HG03135 (cell line): ENCODE data around the gene GMPPB.
"Not testable (repeated sequence)": the region's sequence is repeated elsewhere in the genome, so short reads cannot be mapped to it uniquely, and the experiment has no call there.

Experiments
- ATAC-seq: cut with Tn5 transposase; IDR thresholded peaks from one replicate; pipeline ENCODE4 v1.9.1; 2021; ENCODE audit warnings: mild to moderate bottlenecking, moderate library complexity; ENCODE audit not compliant: unreplicated experiment

GMPPB gene

DNA sequence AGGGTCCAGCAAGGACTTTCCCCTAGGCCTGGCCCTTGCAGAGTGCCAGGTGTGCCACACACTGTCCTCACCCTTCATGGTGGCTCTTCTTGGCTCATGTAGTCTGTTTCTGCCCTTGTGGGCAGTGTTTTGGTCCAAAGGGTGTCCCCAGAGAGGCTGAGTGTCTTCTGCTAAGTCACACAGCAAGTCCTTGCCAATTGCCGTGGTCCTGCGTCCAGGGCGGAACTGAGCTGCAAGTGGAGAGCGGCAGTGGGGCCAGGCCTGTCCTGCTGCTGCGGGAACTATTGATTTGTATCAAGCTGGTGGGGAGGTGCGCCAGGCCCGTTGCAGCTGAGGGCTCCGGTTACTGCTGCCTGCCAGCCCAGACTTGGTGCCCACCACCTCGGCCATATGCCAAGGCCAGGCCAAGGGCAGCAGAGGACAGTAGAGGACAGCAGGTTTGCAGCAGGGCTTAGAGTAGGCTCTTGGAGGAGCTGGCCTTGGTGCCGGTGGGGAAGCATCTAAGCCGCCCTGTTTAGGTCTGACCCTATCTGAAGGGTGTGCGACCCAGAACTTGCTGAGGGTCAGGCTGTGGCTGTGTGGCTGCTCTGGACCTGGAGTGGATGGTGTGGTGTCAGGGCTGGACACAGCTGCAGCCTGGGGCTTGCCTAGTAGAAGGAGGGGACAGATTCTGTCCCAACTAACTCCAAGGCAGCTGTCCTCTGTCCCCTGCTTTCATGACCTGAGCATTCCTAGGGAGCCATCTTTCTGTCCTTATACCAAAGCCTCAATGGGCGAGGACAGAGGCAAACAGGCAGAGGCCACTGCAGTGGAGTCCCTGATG is 8.8 kb downstream of the GMPPB start:
- ATAC-seq: no peak

- ATAC-seq: no peak
Observed at GRCh38 chr3:49713336-49714105, 10.2 kb downstream of the GMPPB start.

- no peak for ATAC-seq
Observed at GRCh38 chr3:49712631-49713317, 11.0 kb downstream of the GMPPB start.

GRCh38 chr3:49712166-49712565 is 11.6 kb downstream of the GMPPB start:
- ATAC-seq: no peak

DNA sequence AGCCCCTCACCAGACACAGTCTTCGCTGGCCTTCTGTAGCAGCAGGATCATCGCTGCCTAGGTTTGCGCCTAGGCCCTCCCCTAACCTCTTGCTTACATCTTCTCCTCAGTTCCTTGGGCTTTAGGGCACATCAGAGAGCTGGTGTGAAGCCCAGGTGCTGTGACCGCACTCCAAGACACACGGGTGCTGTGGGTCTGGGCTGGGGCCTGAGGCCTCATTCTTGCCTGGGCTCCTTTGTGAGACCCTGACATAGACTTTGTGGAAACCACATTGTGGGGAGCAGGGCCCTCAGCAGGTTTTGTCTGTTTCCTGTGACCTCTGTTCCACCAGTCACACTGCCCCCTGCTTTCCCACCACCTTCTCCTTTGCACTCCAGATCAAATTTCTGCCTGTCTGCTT is 12.3 kb downstream of the GMPPB start:
- no peak for ATAC-seq

- ATAC-seq: no peak
Observed at GRCh38 chr3:49709852-49710251, 13.9 kb downstream of the GMPPB start.

DNA sequence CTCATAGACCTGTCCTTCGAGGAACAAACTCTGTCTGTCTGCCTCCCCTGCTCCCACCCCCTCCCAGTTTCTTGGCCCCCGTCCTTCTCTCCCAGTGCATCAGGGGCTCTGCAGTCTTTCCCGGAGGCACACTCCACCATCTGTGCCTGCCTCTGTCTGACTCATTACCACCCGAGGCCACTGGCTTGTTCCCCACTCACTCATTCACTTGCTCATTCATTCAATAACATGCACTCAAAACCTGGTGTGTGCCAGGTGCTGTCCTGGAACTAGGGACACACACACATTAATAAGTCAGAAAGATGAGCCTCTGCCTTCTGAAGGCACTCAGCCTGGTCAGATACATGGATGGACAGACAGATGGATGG is 16.7 kb downstream of the GMPPB start:
- no peak for ATAC-seq

DNA sequence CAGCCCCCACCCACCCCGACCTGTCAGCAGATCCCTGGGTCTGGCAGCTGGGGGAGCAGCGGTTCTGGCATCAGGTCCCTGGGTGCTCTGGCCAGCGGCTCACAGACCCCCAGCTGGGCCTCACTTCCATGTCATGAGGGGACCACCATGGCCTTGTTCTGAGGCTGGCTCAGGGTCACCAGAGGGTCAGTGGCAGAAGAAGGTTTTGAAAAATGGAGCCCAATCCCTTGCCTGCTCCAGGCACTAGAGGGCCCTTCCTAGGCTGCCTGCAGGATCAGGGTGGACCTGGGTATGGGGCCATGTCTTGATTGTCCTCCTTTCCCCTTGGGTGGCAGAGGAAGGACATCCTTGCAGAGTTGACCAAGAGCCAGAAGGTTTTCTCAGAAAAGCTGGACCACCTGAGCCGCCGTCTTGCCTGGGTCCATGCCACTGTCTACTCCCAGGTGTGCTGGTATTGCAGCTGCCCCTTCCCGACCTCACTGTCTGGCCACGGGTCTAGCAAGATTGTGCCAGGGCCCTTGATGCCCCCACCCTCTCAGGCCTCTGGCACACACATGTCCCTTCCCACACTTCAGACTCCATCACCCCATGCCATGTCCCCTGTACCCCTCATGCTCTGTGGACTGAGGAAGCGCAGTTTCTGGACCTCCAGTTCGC is 17.2 kb downstream of the GMPPB start:
- no peak for ATAC-seq

DNA sequence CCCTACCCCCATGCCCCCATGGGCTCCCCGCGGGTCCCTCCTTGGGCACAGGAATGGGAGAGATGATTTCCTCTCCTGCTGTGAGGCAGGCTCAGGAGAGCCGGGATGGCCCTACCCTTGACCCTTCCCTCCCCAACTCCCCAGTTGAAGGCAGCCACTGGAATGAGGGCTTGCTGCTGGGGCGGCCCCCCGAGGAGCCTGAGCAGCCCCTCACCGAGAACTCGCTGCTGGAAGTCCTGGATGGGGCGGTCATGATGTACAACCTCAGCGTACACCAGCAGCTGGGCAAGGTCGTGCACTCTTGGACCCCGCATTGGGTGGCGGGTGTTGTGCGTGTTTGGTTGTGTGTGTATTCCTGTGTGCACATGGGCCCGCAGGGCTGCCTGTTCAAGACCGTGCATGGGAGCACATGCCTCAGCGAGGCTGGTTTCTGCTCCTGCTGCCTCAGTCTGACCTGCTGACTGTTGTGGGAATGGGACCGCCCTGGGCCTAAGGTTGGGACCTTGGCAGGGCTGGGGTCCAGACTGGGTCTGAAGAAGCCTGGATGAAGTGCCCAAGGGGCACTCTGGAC is 18.3 kb downstream of the GMPPB start:
- no peak for ATAC-seq

DNA sequence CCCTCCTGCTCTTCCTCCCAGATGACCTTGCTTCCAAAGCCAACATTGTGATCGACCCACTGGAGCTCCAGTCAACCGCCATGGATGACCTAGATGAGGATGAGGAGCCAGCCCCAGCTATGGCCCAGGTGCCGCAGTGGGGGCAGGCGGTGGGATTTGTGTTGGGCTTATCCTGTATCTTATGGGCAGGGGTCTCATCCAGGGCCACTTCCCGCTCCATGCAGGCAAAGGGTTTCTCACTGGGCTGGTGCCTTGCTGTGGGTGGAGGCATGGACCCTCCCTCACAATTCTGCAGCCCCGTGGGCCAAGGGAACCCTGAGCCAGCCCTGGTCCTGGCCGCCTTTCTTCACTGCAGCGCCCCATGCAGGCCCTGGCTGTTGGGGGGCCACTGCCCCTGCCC is 19.1 kb downstream of the GMPPB start:
- ATAC-seq: no peak

DNA sequence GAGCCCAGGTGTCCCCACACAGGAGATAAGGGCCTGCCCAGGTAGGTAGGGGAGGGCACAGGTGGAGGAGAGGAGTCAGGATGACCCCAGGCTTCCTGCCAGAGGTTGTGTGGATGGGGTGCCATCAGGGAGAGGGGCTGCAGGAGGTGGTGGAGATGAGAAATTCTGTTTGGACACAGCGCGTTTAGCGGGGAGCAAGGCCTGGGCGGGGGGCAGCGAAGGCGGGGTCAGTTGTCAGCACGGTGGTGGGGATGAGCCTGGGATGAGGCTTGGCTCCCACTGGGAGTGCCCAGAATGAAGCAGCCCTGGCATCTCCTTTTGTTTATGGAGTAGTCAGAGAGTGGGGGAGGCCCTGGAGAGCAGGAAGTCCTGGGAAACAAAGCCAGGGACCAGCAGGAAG is 19.8 kb downstream of the GMPPB start:
- ATAC-seq: no peak

GRCh38 chr3:49703443-49703927 is 20.3 kb downstream of the GMPPB start:
- ATAC-seq: no peak

DNA sequence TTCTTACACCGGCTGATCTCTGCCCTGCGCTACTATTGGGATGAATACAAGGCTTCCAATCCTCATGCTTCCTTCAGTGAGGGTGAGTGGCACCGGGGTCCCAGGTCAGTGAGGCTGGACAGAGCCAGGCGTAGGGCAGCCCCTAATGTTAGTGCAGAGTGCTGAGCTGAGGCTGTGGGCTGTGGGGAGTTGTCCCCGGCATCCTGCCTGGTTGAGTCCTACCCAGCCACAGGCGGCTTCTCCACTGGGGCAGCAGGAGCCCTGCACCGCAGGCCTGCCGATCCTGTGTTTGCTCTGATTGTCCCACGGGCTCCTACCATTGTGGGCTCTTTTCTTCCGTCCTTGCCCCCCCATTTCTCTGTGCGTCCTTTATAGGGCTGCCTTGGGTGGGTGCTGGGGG is 21.1 kb downstream of the GMPPB start:
- no peak for ATAC-seq

GRCh38 chr3:49701388-49702077 is 22.2 kb downstream of the GMPPB start:
- ATAC-seq: no peak

- ATAC-seq: no peak
Observed at GRCh38 chr3:49700453-49701128, 23.2 kb downstream of the GMPPB start.

GRCh38 chr3:49700014-49700413 is 23.7 kb downstream of the GMPPB start:
- no peak for ATAC-seq

DNA sequence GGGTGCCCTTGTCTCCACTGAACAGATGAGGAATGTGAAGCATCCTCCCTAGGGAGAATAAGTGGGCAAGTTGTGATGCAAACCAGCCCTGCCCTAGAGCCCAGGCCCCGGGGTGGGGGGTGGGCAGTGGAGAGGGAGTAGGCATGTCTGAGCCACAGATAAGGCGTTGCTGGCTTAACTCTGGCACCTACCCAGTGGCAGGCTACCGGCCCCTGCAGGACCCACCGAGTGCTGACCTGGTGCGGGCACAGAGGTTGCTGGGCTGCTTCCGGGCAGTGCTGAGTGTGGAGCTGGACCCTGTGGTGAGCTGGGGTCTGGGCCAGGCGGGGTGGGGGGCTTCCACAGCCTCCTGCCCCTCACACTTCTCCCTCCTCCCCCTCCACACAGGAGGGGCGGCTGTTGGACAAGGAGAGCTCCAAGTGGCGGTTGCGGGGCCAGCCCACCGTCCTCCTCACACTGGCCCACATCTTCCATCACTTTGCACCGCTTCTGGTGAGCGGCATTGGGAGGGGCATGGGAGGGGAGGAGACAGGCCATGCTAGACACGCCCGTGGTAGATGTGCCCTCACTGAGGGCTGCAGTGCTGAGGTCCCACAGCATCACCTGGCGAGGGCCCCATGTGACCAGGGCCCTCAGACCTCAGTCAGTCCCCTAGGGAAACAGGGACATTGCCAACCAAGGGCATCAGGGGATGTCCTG is 24.3 kb downstream of the GMPPB start:
- ATAC-seq: no peak

DNA sequence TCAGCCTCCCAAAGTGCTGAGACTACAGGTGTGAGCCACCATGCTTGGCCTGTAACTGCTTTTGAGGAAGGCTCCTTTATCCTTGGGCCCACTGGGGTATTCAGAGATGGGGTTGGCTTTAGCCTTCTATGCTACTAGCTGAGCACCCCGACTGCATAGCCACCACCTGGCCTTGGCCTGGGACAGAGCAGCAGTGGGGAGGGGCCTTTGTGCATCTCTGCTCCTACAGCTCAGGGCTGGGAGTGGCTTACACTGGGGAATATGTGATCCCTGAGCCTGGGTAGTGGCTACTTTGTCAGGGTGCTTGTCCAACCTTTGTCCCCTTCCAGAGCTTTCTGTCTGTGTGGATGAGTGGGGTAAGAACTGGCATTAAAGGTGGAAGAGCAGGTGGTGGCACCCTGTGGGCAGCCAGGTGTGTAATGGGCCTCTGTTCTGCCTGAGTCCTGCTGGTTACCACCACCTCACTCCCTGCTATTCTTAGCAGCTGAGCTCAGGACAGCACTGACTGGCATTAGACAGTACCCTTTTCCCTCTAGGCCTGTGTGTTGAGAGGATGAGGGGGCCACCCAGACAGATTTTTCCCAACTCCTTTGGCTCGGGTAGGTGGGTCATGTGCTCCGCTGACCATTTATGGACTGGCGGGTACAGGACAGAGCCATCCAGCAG is 28.3 kb downstream of the GMPPB start:
- not testable (repeated sequence) for ATAC-seq
